ENCODE measurements around the gene SCD5.

SCD5 gene

DNA sequence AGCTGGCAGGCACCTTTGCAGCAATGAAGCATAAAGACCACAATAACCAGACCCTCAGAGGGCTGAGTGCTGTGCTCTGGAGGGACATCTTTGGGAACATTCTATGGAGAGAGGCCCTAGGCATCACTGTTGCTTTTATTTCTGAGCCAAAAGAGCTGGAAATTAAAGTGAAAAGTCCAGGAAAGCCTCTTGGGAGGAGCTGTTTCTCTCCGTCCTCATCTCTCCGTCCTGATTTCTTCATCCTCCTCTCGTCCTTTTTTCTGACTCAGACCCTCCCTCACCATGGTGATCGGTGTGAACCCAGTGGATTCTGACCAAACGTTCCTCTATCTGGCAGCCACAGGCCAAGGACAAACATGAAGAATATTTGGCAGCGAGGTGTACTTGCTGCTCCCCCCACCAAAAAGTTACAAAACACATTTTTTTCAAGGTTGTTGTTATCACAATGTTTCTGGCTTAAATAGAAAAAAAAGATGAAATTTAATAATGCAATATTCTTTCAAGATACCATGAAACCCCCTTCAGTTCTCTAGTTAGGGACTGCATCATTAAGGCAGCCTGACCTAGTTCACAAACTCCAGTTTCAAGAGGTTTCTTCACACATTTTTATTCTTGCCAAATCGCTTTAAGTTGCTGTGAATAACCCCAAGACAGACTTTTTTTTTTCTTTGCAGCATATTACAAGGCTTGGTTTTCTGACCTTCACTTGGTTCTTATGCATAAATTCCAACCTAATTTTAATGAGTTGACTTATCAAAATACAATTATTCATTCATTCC, 80.2 kb downstream of the SCD5 start:
- DNase-seq, result no peak

DNA sequence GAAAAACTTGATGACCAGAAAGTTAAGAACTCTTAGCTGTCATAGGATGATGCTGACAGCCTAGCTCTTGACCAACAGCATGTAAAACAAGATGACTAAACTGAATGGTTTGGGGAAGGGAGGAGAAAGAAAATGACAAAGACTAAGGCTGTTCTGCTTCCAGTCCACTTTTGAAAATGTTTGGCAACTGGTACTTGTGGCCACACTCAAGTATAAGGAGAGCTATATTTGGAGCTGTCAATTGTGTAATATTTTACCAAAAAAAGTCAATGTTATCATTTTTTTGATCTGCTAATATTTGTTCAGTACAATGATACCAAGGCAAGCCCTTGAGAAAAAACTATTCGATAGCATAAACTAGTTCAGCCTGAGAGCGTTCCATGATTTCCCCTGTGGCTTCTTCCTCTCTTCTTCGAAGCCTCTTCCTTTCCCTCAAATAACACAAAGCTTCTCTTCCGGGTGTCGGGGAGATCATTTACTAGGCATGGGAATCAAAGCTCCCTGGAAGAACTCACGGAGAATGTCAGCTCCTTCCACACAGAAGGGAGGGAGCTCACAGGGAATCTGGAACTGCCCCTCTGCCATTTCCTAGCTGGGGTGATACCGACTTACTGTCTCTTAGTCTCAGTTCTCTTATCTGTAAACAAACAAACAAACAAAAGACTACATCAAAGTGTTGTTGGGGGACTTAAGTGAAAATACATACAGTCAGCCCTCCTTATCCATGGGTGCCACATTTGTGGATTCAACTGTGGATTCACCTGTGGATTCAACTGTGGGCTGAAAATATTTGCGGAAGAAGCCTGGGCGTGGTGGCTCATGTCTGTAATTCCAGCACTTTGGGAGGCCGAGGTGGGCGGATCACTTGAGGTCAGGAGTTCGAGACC, 82.6 kb downstream of the SCD5 start:
- DNase-seq, result no peak

DNA sequence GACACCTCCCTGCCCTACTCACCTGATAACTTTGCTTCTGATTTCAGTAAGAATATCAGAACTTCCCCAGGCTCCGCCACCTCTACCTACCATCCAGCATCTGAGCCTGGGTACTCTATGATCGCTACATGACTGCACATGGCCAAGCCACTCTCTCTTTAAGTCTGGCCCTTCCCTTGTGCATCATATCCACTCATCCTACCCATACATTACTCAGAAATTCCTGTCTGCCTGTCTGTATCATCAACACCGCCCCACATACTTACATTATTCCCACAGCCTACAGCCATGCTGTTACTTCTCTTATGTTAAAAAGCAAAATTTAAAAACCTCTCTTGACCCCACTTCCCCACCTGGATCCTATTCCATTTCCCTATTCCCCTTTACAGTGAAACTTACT, 84.7 kb downstream of the SCD5 start:
- DNase-seq, result no peak

DNA sequence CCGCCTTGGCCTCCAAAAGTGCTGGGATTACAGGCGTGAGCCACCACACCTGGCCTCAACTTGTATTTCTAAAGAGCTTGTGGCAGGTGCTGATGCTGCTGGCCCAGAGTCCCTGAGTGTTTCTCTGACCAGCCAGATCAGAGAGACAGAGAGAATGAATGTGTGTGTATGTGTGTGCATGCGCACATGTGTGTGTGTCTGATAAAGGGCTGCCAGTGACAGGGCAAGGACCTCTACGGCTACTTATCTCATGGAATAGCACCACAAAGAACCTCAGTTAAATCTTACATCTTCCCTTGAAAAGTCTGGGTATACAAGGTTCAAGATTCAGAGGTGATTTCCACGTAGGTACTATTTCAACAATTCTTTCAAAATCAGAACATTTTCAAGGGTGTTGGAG, 86.0 kb downstream of the SCD5 start:
- DNase-seq, result no peak

DNA sequence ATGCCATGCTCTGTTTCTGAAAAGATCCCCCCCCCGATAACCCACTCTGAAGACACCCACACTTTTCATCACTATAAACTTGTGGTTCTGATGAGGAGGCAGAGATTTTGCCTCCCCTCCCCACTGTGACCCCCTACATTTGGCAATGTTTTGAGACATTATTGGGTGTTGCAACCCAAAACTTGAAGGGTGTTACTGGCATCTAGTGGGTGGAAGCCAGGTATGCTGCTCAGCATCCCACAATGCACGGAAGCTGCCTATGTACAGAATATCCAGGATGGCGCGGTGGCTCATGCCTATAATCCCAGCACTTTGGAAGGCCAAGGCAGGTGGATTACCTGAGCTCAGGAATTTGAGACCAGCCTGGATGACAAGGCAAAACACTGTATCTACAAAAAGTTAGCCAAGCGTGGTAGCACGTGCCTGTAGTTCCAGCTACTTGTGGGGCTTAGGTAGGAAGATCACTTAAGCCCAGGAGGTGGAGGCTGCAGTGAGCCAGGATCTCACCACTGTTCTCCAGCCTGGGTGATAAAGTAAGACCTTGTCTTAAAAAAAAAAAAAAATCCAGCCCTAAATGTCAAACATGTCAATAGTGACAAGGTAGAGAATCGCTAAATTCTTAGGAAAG, 87.3 kb downstream of the SCD5 start:
- DNase-seq, result no peak

DNA sequence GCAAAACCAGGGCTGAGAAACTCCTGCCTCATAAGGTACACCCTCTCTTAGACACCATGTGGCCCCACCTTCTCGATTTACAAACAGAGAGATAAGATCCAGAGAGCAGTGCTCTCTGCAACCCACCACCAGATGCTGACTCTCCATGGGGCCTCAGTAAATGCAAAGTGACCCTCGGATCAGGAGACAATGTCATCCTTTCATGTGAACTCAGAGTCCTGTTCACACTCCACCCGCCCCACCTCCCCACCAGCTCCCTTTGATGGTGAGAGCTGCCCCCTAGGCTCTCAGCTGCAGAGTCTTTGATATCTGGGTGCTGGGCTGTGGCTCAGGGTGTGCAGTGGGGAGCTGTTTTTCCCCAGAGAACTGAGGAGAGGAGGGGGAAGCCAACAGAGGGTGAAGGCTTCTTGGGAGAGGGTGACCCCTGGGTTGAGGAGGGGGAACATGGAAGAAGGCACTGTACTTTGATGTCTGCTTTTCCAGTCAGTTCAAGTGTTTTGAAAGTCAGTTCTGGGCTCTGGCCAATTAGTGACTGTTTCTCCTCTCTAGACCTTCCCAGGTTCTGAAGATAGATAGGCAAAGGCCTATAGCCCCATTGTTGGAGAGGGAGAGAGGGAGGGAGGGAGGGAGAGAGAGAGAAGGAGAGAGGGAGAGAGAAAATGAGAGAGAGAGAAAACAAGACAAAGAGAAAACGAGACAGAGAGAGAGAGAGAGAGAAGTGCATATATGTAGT, 88.2 kb downstream of the SCD5 start:
- DNase-seq, result no peak

DNA sequence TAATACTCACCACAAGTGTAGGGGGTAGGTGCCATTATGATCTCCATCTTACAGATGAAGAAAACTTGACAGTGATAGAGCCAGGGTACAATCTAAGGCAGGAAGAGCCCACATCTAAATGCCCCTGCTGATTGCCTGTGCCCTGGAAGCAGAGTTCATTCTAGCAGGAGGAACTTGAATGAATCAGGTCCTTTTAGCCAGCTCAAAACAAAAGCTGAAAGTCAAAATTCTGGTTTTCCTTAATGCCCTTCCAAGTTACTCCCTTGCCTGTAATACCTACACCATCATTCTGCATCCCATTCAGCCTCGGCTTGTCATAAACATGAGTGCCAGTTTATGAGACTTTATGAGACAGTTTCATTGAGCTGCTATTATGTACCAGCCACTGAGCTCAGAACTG, 89.6 kb downstream of the SCD5 start:
- no peak for DNase-seq

DNA sequence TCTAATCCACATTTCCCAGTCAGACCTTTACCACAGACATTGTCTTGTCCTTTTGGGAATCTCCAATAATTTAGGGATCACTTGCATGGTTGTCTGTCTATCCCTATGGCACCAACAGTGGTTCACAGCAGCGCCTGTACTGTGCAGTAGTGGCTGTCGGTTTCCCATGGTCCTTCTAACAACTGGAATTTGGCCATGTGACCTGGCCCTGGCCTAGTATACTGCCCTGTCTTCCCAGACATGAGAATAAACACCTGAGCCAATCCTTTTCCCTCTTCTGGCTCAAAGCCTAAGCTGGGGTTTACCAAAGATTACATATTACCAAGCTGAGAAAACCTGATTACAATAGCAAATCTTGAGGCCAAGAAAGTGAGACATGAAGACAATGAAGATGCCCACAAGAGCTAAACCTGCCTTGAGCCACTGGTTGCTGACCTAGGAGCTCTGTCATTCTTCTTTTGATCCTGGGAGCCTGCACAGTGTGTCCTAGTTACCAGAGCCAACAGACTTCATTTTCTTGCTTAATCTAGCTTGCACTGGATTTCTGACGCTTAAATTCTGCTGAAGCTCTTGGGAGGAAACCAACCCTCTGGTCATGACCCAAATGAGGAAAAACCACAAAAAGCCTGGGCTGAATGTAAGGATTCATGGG, 92.1 kb downstream of the SCD5 start:
- DNase-seq, result no peak

DNA sequence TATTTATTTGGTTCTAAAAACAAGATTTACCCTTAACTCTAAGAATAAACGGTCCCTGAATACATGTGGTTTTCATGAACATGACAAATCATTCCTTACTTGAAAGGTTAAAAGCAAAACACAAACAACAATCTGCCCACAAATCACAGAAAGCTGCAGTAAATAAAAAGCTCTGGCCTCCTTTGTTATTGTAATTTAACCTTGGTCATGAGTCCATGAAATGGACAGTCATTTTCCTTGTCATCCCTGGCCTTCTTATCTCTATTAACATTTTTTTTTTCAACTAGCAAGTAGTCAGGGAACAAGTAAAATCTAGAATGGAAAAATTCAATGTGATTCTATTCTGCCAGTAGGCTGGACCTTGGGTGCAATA, 92.7 kb downstream of the SCD5 start:
- no peak for DNase-seq

DNA sequence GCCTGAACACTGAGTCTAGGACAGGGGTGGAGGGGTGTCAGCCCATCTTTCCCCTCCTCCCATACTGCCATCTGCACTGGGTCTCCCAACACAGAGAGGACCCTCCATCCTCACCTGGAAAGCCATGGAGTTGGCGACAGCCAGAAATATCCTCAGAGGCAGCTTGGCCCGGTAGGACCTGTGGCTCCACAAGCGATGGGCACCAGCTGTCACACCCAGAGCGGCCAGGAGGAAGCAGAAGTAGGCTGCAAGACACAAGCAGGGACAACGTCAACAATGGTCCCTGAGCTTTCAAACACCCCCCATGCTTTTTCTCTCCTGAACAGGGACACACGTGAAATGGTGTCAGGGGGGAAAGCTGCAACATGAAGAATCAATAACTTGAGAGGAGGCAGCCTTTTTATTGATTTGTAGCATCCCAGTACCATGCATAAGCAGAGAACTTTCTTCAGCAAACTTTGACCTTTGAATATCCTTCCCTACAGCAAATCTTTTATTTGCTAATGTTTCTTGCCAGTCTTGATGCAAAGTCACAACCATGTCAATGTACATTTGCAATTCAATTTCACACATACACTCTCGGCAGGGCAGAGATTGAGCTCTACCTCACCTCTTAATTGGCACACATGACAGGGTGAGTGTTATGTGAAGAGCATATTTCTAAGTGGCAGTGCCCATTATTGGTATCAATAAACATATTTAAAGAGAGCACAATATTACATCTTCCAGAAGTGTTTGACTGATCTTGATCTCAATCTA, 93.2 kb downstream of the SCD5 start:
- no peak for DNase-seq

DNA sequence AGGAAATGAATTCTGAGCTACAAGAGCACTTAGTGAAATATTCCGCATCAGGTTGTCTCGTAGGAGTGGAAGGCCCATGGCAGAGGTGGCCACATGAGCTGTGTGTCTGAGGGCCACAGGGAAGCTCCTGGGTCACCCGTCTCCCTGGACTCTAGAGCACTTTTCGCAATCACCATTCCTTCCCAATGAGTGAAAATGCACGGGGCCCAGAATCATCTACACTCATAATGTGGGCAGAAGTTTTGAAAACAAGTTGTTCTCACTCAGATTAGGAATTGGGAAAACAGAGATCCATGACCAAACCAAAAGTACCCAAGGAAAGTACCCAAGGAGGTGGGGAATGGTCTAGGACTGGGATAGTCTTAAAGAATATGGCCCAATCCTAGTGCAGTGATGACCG, 94.4 kb downstream of the SCD5 start:
- DNase-seq, result no peak

DNA sequence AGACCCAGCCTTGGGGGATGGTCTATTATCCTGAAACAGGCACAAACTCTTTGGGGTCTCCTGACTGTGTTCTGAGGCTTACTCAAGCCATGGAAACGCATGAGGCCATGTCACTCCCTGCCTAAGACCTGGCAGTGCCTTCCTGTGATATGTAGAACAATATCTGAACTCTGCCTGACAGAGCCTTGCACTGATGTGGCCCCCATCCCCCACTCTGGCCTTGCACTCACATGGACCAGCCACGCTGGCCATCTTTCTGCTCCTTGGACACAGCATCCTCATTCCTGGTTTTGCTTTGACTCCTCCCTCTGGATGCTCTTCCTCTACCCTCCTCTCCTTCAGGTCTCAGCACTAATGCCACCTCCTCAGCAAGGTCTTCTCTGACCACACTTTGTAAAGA, 100.2 kb downstream of the SCD5 start:
- no peak for DNase-seq

DNA sequence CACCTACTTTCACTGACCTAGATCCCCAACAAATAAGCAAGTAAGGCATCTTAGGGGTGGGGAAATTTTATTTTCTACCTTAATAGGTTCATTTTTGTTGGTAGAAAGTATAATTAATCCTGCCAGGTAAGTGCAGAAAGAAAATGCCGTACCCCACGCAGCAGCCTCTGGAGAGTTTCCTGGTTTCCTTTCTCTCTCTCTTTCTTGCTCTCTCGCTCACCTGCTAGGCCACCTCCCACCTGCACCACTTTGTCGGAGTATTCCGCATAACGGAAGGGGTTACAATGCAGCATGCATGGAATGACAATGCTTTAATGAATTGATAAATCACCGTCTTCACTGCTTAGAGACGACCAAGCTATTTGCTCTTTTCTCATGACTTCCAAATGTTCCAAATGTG, 101.0 kb downstream of the SCD5 start:
- DNase-seq, result no peak

DNA sequence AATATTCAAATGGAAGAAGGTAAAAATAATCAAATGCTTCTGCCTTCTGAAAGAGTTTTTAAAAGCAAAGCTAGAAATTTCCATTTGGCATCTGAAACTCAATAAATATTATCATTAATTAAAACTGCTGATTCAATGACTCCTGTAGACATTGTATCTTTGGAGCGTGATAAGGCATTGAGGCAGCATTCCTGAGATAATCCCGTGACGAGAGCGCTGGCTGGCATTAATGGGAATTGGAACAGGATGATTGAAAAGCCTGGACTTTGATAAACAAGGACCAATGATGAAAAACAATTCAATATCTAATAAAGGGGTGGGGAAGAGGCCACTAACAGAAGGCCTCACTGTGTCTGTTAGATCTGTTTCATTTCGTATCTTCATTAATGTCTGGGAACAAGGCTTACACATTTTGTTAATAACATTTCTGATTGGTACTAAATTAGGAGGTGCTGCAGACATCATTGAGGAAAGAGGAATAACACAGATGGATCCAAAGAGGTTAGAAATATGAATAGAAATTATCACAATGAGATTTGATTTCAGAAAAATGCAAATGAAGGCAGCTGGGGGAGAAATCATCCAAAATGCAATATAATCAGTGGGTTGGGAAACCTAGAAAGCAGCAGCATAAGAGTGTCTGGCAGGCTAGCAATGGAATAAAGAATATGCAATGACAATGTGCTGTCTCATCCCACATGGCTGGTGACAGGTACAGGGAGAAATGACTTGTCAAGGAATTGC, 102.3 kb downstream of the SCD5 start:
- DNase-seq, result no peak

DNA sequence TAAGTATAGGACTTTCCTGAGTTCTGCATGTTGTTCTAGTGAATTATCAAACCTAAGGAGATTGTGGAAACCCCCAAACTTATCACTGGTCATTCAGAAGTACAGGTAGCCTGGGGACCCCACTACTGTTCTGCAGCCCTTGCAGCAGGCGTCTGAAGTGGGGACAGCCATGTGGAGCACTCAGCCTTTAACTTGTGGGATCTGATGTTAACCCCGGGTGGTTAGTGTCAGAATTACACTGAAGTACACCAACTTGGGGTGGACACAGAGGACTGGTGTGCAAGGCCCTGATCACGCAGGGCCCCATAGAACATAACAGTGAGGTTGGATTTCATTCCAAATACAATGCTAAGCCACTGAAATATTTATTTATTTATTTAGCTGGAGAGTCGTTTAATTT, 103.7 kb downstream of the SCD5 start:
- no peak for DNase-seq

DNA sequence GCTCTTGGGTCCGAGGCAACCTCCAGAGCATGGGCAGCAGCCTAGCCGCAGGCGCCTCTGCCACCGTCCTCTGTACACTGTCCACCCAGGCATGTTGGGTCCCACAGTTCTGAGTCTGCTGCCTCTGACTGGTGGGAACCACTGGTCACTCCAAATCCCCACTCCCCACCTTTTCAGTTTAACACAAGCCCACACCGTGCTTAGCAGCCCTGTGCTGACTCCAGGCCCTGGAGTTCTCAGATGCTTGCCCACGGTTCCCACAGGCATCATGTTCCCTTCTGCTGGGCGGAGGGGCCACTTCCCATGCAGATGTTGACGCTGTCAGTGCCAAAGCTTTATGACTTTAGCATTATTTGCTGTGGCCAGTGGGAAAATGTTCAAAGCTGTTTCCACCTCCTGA, 104.5 kb downstream of the SCD5 start:
- no peak for DNase-seq

DNA sequence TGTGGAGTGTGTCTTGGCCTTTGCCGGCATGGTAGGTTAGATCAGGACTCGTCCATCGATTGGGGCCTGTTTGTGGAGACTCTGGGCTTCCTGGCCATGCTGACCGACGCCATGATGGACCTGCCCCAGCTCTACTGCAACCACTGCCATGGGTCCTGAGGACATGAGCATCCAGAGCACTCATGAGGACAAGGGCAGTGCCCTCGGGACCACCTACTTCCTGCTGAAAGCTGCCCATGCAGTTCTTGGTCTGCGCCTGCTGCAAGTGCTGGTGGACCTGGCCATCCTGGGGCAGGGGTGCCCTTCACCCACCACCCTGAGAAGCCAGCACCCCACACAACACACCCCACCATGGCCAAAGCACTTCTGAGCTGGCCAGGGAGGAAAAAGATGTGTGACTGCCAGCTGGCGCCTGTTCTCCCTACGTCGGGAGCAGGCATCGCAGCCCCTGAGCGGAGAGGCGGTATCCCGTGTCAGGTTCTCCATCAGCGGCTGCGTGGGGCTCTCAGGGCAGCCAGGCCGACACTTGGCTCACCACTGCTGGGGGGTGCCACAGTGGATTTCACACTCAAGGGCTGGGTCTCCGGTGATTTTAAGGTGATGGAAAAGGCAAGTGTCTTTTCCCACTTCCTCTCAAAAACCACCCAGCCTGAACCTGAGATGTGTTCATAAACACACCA, 106.4 kb downstream of the SCD5 start:
- DNase-seq, result no peak

DNA sequence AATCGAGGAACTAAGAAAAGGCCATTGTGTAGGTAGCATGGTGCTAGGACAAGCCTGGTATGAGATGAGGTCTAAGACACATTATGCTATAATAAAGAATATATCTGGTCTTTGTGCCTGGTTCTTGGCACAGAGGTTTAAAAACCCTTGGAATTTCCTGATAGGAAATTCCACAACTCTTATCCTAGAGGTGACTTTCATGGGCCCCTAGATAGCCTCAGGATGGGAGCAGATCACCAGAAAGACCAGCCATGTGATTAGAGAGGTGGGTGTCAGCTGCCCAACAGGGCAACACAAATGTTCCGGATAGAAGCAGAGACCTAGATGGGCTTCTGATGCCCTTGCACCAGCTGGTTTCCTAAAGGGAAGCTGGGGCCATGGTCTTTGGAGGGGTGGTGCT, 107.2 kb downstream of the SCD5 start:
- DNase-seq, result no peak

DNA sequence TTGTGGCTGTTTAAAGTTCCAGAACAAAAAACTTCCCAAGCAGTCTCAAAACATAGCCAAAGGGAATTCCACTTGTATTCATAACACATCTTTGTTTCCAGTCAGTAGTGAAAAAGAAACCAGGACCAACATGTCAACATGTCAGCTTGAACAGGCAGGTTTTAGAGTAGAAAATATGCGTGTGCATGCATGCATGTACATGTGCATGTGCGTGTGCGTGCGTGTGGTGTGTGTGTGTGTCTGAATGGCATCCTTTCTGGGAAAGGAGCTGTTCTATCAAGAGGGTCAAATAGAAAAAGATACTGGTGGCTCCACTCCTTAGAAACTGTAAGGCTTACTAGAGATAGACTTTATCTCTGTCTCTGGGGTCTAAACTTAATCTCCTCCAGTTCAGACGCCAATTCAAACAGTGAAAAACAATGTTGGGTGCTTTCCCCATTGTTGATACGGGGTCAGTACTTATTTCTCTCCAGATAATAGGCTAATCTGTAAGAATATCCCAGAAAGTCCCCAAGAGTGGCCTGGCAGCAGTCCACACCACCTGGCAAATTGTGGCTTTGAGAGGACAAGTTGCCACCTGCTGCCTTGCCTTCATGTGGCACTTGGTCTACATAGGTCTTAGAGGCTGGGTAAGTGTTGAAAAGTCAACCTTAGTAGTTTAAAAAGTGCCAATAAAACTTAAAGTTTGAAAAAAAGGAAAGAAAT, 110.4 kb downstream of the SCD5 start:
- no peak for DNase-seq

DNA sequence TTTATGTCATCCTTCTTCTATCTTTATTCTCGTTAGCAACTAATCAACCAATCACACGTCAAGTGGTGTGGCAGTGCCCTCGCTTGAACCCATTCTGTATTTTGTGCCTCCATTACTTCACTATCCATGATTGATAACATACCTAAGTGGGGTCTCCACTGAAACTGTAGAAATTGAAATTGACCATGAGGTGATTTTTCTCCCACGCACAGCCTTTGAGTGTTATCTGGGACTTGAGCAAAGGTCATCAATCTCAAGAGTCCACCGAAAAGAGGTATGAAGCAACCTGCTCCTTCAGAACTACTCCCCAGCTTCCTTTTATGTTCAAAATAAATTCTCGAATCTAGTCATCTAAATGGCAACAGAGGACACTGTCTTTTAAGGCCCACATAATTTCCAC, 111.1 kb downstream of the SCD5 start:
- no peak for DNase-seq
